ENCODE data around the gene WNT6. TPM values are rescaled to one million over a fixed set of nuclear protein-coding genes. Genes with fewer than 3 reads are reported as not detected.

The WNT6 gene
- total RNA-seq, 1 experiment from 2014 or later = 1.4 TPM

- no peak for TF ChIP-seq ZNF274 (IDR thresholded peaks at IDR 0.05; ENCODE audit: low read depth, low read length)
- no peak for TF ChIP-seq EGR1 (IDR thresholded peaks at IDR 0.05; ENCODE audit: low read depth)
- TF ChIP-seq ZFX (IDR thresholded peaks at IDR 0.05) = no peak
- TF ChIP-seq SP1 (IDR thresholded peaks at IDR 0.05; ENCODE audit: low read depth) = no peak
- TF ChIP-seq POLR2A (IDR thresholded peaks at IDR 0.05; ENCODE audit: borderline replicate concordance, extremely low read depth, insufficient read depth, insufficient read length) = no peak
- TF ChIP-seq EZH2phosphoT487 (IDR thresholded peaks at IDR 0.05; ENCODE audit: borderline replicate concordance) = no peak
- TF ChIP-seq FOSL1 (IDR thresholded peaks at IDR 0.05; ENCODE audit: low read depth) = no peak
- no peak for TF ChIP-seq YY1 (IDR thresholded peaks at IDR 0.05; ENCODE audit: extremely low read depth, insufficient replicate concordance, low read depth, low read length)
- TF ChIP-seq MAX (IDR thresholded peaks at IDR 0.05) = no peak
- TF ChIP-seq ZBTB33 (IDR thresholded peaks at IDR 0.05; ENCODE audit: extremely low read depth, insufficient replicate concordance, low read length) = no peak
- TF ChIP-seq SIN3A (IDR thresholded peaks at IDR 0.05; ENCODE audit: low read depth) = no peak
- TF ChIP-seq ELF1 (IDR thresholded peaks at IDR 0.05; ENCODE audit: borderline replicate concordance, low read depth) = no peak
- no peak for TF ChIP-seq SRF (IDR thresholded peaks at IDR 0.05; ENCODE audit: low read depth)
- no peak for TF ChIP-seq REST (IDR thresholded peaks at IDR 0.05; ENCODE audit: low read depth)
- no peak for TF ChIP-seq RAD21 (IDR thresholded peaks at IDR 0.05; ENCODE audit: low read depth)
- RAD21 ChIA-PET (ENCODE audit: low non-redundant PET in 1 of 2, low total read pairs in 2 of 2, uncharacterized antibody in 2 of 2, unreplicated experiment in 2 of 2) = no interaction called here
- DNase-seq (ENCODE audit: low read depth, low spot score) (no peak), ATAC-seq (no peak)
- H3K9me3 ChIP-seq (ENCODE audit: control insufficient read depth in 1 of 2, insufficient read depth in 1 of 2, low read depth in 1 of 2, low read length in 2 of 2) = no peaks in the 10 kb centered on the region
- no peaks in the 10 kb centered on the region for H3K36me3 ChIP-seq (ENCODE audit: control insufficient read depth in 1 of 2, insufficient read depth in 2 of 2, low read length in 2 of 2)
- intact Hi-C loops (cut with micrococcal nuclease) = no loop called here
- no peak overlapping the region for H2AFZ ChIP-seq (ENCODE audit: low read depth, low read length, poor library complexity, severe bottlenecking)
- H3K4me3 ChIP-seq (replicated peaks in 1 of 2; ENCODE audit: low read depth in 1 of 2, low read length in 2 of 2) = no peak overlapping the region
- BruUV-seq (replicated peaks) = no TSS peak
- CTCF ChIA-PET = no interaction called here
- no peak overlapping the region for H3K4me2 ChIP-seq (ENCODE audit: low read length)
- H3K27ac ChIP-seq (ENCODE audit: low read depth, low read length) = no peak overlapping the region
- no peak overlapping the region for H3K9ac ChIP-seq (ENCODE audit: low read length)
- no peaks in the 10 kb centered on the region for H4K20me1 ChIP-seq (ENCODE audit: insufficient read depth)
- no peaks in the 10 kb centered on the region for H3K4me1 ChIP-seq (ENCODE audit: control insufficient read depth in 1 of 2, insufficient read depth in 2 of 2, low read length in 2 of 2)
- no peaks in the 10 kb centered on the region for H3K79me2 ChIP-seq (ENCODE audit: insufficient read depth, low read length)
- POLR2A ChIA-PET = no interaction called here
- no peaks in the 10 kb centered on the region for H3K9me2 ChIP-seq (ENCODE audit: insufficient read depth)
- no peaks in the 10 kb centered on the region for H3K27me3 ChIP-seq (ENCODE audit: insufficient read depth, low read length)
Observed at GRCh38 chr2:218815244-218815637, 44.4 kb upstream of the WNT6 start.

Data from HCT116 (cell line).